GM21723 (cell line): ENCODE data around the gene TMEM225B.
"Not testable (repeated sequence)": the region's sequence is repeated elsewhere in the genome, so short reads cannot be mapped to it uniquely, and the experiment has no call there.

ENCODE experiments used
- ATAC-seq: cut with Tn5 transposase; IDR thresholded peaks from one replicate; pipeline ENCODE4 v1.9.1; 2021; ENCODE audit warnings: mild to moderate bottlenecking, moderate library complexity; ENCODE audit not compliant: unreplicated experiment

TMEM225B gene

GRCh38 chr7:99623091-99623693, 25.1 kb downstream of the TMEM225B start:
- ATAC-seq: no peak

GRCh38 chr7:99623702-99624447, 25.8 kb downstream of the TMEM225B start:
- ATAC-seq: no peak

- no peak for ATAC-seq
Measured at GRCh38 chr7:99624484-99624883, 26.4 kb downstream of the TMEM225B start.

GRCh38 chr7:99625321-99625720, 27.3 kb downstream of the TMEM225B start:
- ATAC-seq: no peak

GRCh38 chr7:99625961-99626360, 27.9 kb downstream of the TMEM225B start:
- no peak for ATAC-seq

GRCh38 chr7:99626661-99627060, 28.6 kb downstream of the TMEM225B start:
- no peak for ATAC-seq

GRCh38 chr7:99627513-99627912, 29.4 kb downstream of the TMEM225B start:
- no peak for ATAC-seq

- ATAC-seq: no peak
Measured at GRCh38 chr7:99628471-99629465, 30.7 kb downstream of the TMEM225B start.

GRCh38 chr7:99629643-99630042, 31.6 kb downstream of the TMEM225B start:
- no peak for ATAC-seq

GRCh38 chr7:99631295-99632109, 33.4 kb downstream of the TMEM225B start:
- ATAC-seq: no peak

GRCh38 chr7:99637414-99637813, 39.3 kb downstream of the TMEM225B start:
- ATAC-seq: not testable (repeated sequence)

GRCh38 chr7:99638731-99639130, 40.7 kb downstream of the TMEM225B start:
- ATAC-seq: no peak

GRCh38 chr7:99639267-99639666, 41.2 kb downstream of the TMEM225B start:
- ATAC-seq: no peak

GRCh38 chr7:99642027-99642426, 44.0 kb downstream of the TMEM225B start:
- no peak for ATAC-seq

GRCh38 chr7:99643464-99643863, 45.4 kb downstream of the TMEM225B start:
- ATAC-seq: no peak

- no peak for ATAC-seq
Measured at GRCh38 chr7:99644431-99644830, 46.4 kb downstream of the TMEM225B start.

GRCh38 chr7:99645590-99645989, 47.5 kb downstream of the TMEM225B start:
- no peak for ATAC-seq

GRCh38 chr7:99648843-99649242, 50.8 kb downstream of the TMEM225B start:
- ATAC-seq: no peak

GRCh38 chr7:99651290-99651689, 53.2 kb downstream of the TMEM225B start:
- no peak for ATAC-seq

GRCh38 chr7:99652671-99653070, 54.6 kb downstream of the TMEM225B start:
- ATAC-seq: no peak

- ATAC-seq: not testable (repeated sequence)
Measured at GRCh38 chr7:99653269-99653668, 55.2 kb downstream of the TMEM225B start.
